Peyer's patch (tissue), 4 donors: ENCODE results near the gene ELK4. TPM values are rescaled to one million over a fixed set of nuclear protein-coding genes. Genes with fewer than 3 reads are reported as not detected.
A peak's percentile ranks its signal among the peaks of the same experiment; 100 is the strongest.

ENCODE experiments used
- DNase-seq, 3 donors: peaks; one replicate each; pipeline ENCODE4 v3.0.0-alpha.2; 2017 to 2019
- H3K27ac ChIP-seq, 4 donors: fragments of 200-600 bp; sonication (generic); one replicate each; pipeline ENCODE4 v1.5.1; 2016 to 2019
- H3K27me3 ChIP-seq, 2 donors: fragments of 200-600 bp; sonication (generic); one replicate each; pipeline ENCODE4 v1.5.1; 2019
- H3K36me3 ChIP-seq, 3 donors: fragments of 200-600 bp; sonication (generic); one replicate each; pipeline ENCODE4 v1.5.1; 2016 to 2019
- H3K4me1 ChIP-seq, 4 donors: fragments of 200-600 bp; sonication (generic); one replicate each; pipeline ENCODE4 v1.5.1; 2016 to 2019
- H3K4me3 ChIP-seq, 4 donors: fragments of 200-600 bp; sonication (generic); 1 replicate in 3 of 4; 2 replicates in 1 of 4; pipeline ENCODE4 v1.5.1; 2016 to 2019; ENCODE audit warnings: mild to moderate bottlenecking in 1 of 4
- H3K9me3 ChIP-seq, 4 donors: fragments of 200-600 bp; sonication (generic); one replicate each; pipeline ENCODE4 v1.5.1; 2016 to 2019; ENCODE audit warnings: mild to moderate bottlenecking in 1 of 4
- POLR2A ChIP-seq, 2 donors: fragments of 450-650 bp; IDR thresholded peaks; one replicate each; pipeline ENCODE4 v1.5.1; 2017; ENCODE audit warnings: antibody characterized with exemption in 2 of 2, mild to moderate bottlenecking in 2 of 2, moderate library complexity in 2 of 2
- total RNA-seq, 4 donors: library from RNA; depleted of rRNA; stranded (reverse); fragments of >200 nt; gene quantifications; one replicate each; pipeline ENCODE4 v1.1.0, GENCODE V29; 2016
- TF ChIP-seq, protein P1 (sequence below), 6 experiments: fragments of 450-650 bp in 4 of 6; fragments of 200-600 bp in 2 of 6; sonication (generic) in 1 of 6; IDR thresholded peaks; one replicate each; pipeline ENCODE4 v1.5.1; 2017 to 2019; ENCODE audit warnings: antibody characterized with exemption in 6 of 6, mild to moderate bottlenecking in 3 of 6, moderate library complexity in 1 of 6

ELK4 gene
- total RNA-seq, 4 donors from 2014 or later: 16.6 to 66.8 (median 23.7) TPM

DNA sequence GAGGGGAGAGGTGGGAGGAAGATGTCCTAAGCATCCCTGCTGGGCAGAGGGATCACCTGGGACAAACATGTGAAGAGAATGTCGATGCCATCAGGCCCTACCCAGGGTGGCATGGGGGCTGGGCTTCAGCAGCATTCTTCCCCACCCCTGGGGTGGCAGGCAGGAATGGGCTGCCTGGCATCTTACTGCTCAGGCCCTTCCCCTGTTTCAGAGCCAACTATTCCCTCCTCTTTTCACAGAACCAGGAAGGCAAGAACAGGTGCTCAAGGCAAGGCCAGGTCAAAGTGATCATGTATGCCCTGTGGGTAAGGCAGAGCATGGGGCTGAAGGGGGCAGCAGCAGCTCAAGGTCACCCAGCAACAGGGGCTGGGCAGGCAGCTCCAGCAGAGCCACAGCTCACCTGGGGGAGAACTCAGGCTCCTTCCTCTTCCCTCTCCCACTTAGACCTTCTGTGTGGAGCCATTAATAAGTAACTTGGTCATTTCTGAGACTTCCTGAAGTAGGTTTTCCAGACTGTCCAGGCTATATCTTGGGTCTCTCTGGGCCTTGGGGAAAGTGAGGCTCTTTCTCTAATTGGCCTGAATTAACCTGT lies 56.4 kb downstream of the ELK4 start:
- H3K4me1 ChIP-seq: no peaks in the 10 kb centered on the region
- H3K27ac ChIP-seq: no peak overlapping the region
- H3K9me3 ChIP-seq: no peaks in the 10 kb centered on the region
- TF ChIP-seq, protein P1, sequence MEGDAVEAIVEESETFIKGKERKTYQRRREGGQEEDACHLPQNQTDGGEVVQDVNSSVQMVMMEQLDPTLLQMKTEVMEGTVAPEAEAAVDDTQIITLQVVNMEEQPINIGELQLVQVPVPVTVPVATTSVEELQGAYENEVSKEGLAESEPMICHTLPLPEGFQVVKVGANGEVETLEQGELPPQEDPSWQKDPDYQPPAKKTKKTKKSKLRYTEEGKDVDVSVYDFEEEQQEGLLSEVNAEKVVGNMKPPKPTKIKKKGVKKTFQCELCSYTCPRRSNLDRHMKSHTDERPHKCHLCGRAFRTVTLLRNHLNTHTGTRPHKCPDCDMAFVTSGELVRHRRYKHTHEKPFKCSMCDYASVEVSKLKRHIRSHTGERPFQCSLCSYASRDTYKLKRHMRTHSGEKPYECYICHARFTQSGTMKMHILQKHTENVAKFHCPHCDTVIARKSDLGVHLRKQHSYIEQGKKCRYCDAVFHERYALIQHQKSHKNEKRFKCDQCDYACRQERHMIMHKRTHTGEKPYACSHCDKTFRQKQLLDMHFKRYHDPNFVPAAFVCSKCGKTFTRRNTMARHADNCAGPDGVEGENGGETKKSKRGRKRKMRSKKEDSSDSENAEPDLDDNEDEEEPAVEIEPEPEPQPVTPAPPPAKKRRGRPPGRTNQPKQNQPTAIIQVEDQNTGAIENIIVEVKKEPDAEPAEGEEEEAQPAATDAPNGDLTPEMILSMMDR (IDR thresholded peaks at IDR 0.05): no peak
- TF ChIP-seq POLR2A (IDR thresholded peaks at IDR 0.05): no peak
- no peaks in the 10 kb centered on the region for H3K27me3 ChIP-seq
- no peak overlapping the region for H3K4me3 ChIP-seq
- peak in 2 of 3 donors; percentile 4 to 32 for DNase-seq
- H3K36me3 ChIP-seq: no peaks in the 10 kb centered on the region

DNA sequence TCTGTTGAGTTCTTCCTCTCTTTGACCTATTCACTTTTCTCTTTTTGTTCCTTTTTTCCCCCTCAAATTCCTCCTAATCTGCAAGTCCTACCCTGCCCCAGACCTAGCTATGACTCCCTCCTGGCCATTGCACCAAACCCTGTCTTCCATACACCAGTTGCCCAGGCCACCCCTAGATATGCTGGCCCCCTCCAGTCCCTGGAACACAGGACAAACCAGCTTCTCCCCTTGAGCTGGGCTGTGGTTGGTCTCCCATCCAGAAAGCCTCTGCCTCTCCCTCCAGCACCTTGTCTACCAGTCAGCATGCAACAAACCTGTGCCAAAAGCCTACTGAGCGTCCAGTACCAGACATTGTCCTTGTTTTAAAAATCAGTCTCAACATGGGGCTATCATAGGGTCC lies 59.4 kb downstream of the ELK4 start:
- DNase-seq: peak in 2 of 3 donors; percentile 3 to 11
- H3K27ac ChIP-seq: no peak overlapping the region
- TF ChIP-seq, protein P1 (IDR thresholded peaks at IDR 0.05): no peak
- TF ChIP-seq POLR2A (IDR thresholded peaks at IDR 0.05): no peak
- H3K9me3 ChIP-seq: no peaks in the 10 kb centered on the region
- no peak overlapping the region for H3K4me3 ChIP-seq
- H3K36me3 ChIP-seq: no peaks in the 10 kb centered on the region
- H3K4me1 ChIP-seq: peaks cover 0 to 15% (median 4%) of the 10 kb centered on the region in 4 donors
- peaks cover 0 to 11% of the 10 kb centered on the region in 2 donors for H3K27me3 ChIP-seq

DNA sequence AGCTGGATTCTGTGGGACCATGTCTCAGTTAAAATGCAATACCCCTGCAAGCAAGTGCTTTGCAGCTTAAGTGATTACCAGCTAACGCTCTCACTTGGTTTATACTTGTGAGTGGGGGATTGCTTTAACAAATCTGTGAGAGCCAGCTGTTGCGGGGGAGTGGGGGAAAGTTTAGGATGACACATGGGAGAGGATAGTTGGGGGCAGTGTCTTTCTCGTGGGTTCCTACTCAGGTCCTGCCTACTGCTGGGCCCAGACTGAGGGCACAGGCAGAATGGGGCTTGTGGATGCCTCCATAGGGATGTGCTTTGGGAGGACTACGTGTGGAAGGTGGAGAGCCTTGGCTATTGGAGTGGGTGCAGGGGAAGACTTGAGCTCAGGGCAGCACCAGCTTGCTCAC lies 60.1 kb downstream of the ELK4 start:
- no peak overlapping the region for H3K27ac ChIP-seq
- TF ChIP-seq, protein P1 (IDR thresholded peaks at IDR 0.05): no peak
- TF ChIP-seq POLR2A (IDR thresholded peaks at IDR 0.05): no peak
- H3K36me3 ChIP-seq: no peaks in the 10 kb centered on the region
- H3K4me3 ChIP-seq: no peak overlapping the region
- DNase-seq: no peak
- peaks cover 0 to 11% of the 10 kb centered on the region in 2 donors for H3K27me3 ChIP-seq
- peaks cover 0 to 15% (median 4%) of the 10 kb centered on the region in 4 donors for H3K4me1 ChIP-seq
- H3K9me3 ChIP-seq: no peaks in the 10 kb centered on the region

DNA sequence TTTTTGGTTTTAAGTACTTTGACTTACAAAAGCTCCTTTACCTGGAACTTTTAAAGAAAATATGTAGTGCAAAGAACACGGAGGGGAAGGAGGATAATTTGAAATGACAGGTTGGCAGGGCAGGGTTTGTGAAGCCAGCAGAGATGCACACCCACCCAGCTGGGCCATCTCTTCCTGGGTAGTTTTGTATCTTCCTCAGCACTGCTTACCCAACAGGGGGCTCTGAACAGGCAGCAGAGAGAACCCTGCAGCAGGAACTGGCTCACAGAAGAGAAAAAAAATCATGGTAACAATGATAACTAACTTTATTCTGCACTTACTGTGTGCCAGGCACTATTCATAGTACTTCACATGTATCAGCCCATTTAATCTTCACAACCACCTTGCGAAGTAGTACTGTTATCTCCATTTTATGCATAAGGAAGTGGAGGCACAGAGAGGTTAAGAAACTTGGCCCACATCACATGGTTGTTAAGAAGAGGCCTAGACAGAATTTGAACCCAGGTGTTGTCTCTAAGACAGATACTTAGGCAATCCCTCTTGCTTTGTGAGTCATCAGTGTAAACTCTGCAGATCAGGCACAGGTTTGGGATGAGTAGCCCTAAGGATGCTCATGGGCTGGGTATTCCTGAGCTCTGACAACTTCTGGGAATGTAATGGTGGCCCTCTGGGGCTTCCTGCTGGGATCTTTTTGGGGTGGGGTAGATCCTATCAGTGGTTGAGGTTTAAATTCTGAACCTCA lies 60.8 kb downstream of the ELK4 start:
- Histone ChIP-seq H3K27me3 (peaks cover 0 to 11% of the 10 kb centered on the region in 2 donors), H3K4me1 (peaks cover 0 to 15% (median 4%) of the 10 kb centered on the region in 4 donors), H3K9me3 (no peaks in the 10 kb centered on the region), H3K36me3 (no peaks in the 10 kb centered on the region), H3K27ac (no peak overlapping the region), H3K4me3 (no peak overlapping the region)
- TF ChIP-seq, protein P1 (IDR thresholded peaks at IDR 0.05): no peak
- no peak for TF ChIP-seq POLR2A (IDR thresholded peaks at IDR 0.05)
- peak in 1 of 3 donors; percentile 26 for DNase-seq

DNA sequence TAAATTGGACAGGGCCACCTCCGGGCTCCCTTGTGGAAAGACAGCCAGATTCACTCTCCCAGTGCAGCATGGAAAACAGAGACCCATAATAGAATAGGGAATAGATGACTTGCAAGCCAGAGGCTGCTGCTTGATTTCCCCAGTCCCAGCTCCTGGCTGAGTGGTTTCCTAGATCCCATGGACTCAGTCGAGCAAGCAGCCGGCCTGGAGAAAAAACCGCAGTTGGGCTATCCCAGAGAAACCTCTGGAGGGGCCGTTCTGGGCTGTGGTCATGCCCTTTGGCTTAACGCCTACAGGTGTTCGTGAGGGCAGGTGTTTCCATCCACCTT lies 61.7 kb downstream of the ELK4 start:
- TF ChIP-seq, protein P1 (IDR thresholded peaks at IDR 0.05): no peak
- no peak for TF ChIP-seq POLR2A (IDR thresholded peaks at IDR 0.05)
- DNase-seq: peak in 1 of 3 donors; percentile 36
- H3K4me1 ChIP-seq: peaks cover 0 to 15% (median 4%) of the 10 kb centered on the region in 4 donors
- H3K27me3 ChIP-seq: peaks cover 0 to 11% of the 10 kb centered on the region in 2 donors
- H3K9me3 ChIP-seq: no peaks in the 10 kb centered on the region
- no peak overlapping the region for H3K4me3 ChIP-seq
- H3K27ac ChIP-seq: no peak overlapping the region
- H3K36me3 ChIP-seq: no peaks in the 10 kb centered on the region
